Omental fat pad (tissue), 4 donors: Measurements from ENCODE around the gene CBX6. TPM values are rescaled to one million over a fixed set of nuclear protein-coding genes. Genes with fewer than 3 reads are reported as not detected.
"Not testable (repeated sequence)": the region's sequence is repeated elsewhere in the genome, so short reads cannot be mapped to it uniquely, and the experiment has no call there.

Experiments
- ATAC-seq: fragments of 150-250 bp; one replicate; pipeline ENCODE4 v1.9.1; 2016; ENCODE audit warnings: mild to moderate bottlenecking, moderate library complexity; ENCODE audit not compliant: low FRiP score
- DNase-seq: peaks from one replicate; pipeline ENCODE4 v3.0.0-alpha.2; 2019; ENCODE audit warnings: low spot score
- CTCF ChIP-seq, 3 donors: fragments of 450-650 bp; IDR thresholded peaks; one replicate each; pipeline ENCODE4 v1.5.1; 2016 to 2017; ENCODE audit warnings: antibody characterized with exemption in 3 of 3, mild to moderate bottlenecking in 3 of 3, moderate library complexity in 2 of 3
- total RNA-seq, 4 donors: library from RNA; depleted of rRNA; stranded (reverse); fragments of >200 nt; gene quantifications; one replicate each; pipeline ENCODE4 v1.1.0, GENCODE V29; 2016

Gene CBX6
- total RNA-seq, 4 donors from 2014 or later = 27.4 to 59.6 (median 34.9) TPM

GRCh38 chr22:38860283-38861169 is 11.5 kb downstream of the CBX6 start:
- DNase-seq (no peak), ATAC-seq (no peak)
- no peak for TF ChIP-seq CTCF (IDR thresholded peaks at IDR 0.05)

- no peak for TF ChIP-seq CTCF (IDR thresholded peaks at IDR 0.05)
- ATAC-seq = no peak
- DNase-seq = no peak
These were observed 12.3 kb downstream of the CBX6 start for GRCh38 chr22:38859581-38860282.

- TF ChIP-seq CTCF (IDR thresholded peaks at IDR 0.05) = no peak
- ATAC-seq (no peak), DNase-seq (no peak)
These were observed 13.5 kb downstream of the CBX6 start for GRCh38 chr22:38858492-38858891.

GRCh38 chr22:38854476-38854875 is 17.5 kb downstream of the CBX6 start:
- not testable (repeated sequence) for DNase-seq, ATAC-seq

- ATAC-seq, DNase-seq: not testable (repeated sequence)
These were observed 18.1 kb downstream of the CBX6 start for GRCh38 chr22:38853883-38854282.

- DNase-seq (no peak), ATAC-seq (no peak)
- no peak for TF ChIP-seq CTCF (IDR thresholded peaks at IDR 0.05)
These were observed 18.8 kb downstream of the CBX6 start for GRCh38 chr22:38853196-38853651.

GRCh38 chr22:38852522-38852921 is 19.5 kb downstream of the CBX6 start:
- DNase-seq = no peak
- TF ChIP-seq CTCF (IDR thresholded peaks at IDR 0.05) = no peak

More at GRCh38 chr22:38852522-38852921, 19.5 kb downstream of the CBX6 start:
- no peak for ATAC-seq
